K562 (cell line): ENCODE results near the gene PTTG1IP. TPM values are rescaled to one million over a fixed set of nuclear protein-coding genes. Genes with fewer than 3 reads are reported as not detected.
A peak's percentile ranks its signal among the peaks of the same experiment; 100 is the strongest.

Source experiments
- ARID3A ChIP-seq: IDR thresholded peaks from 2 replicates; pipeline ENCODE4 v1.6.1; 2012; ENCODE audit warnings: low read depth, low read length, improper control_type of control experiment, borderline replicate concordance
- L3MBTL2 ChIP-seq: fragments of 450-650 bp; IDR thresholded peaks from 2 replicates; pipeline ENCODE4 v1.6.1; 2016; ENCODE audit warnings: mild to moderate bottlenecking, moderate library complexity
- ZBTB11 ChIP-seq, 3 experiments: fragments of 200-800 bp in 1 of 3; fragments of 250-450 bp in 1 of 3; fragments of 450-650 bp in 1 of 3; sonication (Bioruptor Pico) in 1 of 3; sonication (Bioruptor generic) in 1 of 3; formaldehyde crosslinking in 1 of 3; IDR thresholded peaks; 2 replicates each; pipeline versions ENCODE4 v1.6.1 to v1.8.0; 2016 to 2022; ENCODE audit warnings: mild to moderate bottlenecking in 2 of 3, missing genetic modification characterization in 2 of 3, missing compliant biosample characterization in 1 of 3, moderate library complexity in 1 of 3
- ZNF124 ChIP-seq: sonication (generic); formaldehyde crosslinking; IDR thresholded peaks from 2 replicates; pipeline ENCODE4 v1.8.1; 2022; ENCODE audit warnings: missing genetic modification reagents
- polyA plus RNA-seq, 8 experiments: library from polyadenylated mRNA; depleted of rRNA in 4 of 8; stranded (reverse) in 5 of 8; unstranded in 3 of 8; fragments of >200 nt; fragmentation: Nextera tagmentation in 2 of 8; fragmentation: Illumina TruSeq in 1 of 8; extraction: Ambion mirVana in 2 of 8; extraction: Trizol in 1 of 8; gene quantifications; 2 replicates each; pipeline versions ENCODE4 v1.2.1 to v1.2.3, GENCODE V29; 2011 to 2014; ENCODE audit warnings: inconsistent platforms in 1 of 8, missing spikeins in 1 of 8
- total RNA-seq, 7 experiments: library from RNA; depleted of rRNA in 6 of 7; stranded (reverse); fragments of >200 nt in 6 of 7; fragmentation: Illumina TruSeq in 2 of 7; extraction: Trizol in 2 of 7; gene quantifications; 2 replicates each; pipeline versions ENCODE4 v1.2.1 to v1.2.3, GENCODE V29; 2011 to 2021; ENCODE audit warnings: low replicate concordance in 1 of 7
- TF ChIP-seq, protein P1 (sequence below): fragments of 250-450 bp; sonication (Bioruptor Pico); IDR thresholded peaks from 2 replicates; pipeline ENCODE4 v1.8.0; 2022; ENCODE audit warnings: moderate library complexity, mild to moderate bottlenecking, inconsistent platforms

Gene PTTG1IP
- total and polyA plus RNA-seq, 9 of the 15 experiments (the other 6 are each of a cell fraction or from before 2014, with no cell fraction given): 5.0 to 99.3 (median 82.4) TPM

DNA sequence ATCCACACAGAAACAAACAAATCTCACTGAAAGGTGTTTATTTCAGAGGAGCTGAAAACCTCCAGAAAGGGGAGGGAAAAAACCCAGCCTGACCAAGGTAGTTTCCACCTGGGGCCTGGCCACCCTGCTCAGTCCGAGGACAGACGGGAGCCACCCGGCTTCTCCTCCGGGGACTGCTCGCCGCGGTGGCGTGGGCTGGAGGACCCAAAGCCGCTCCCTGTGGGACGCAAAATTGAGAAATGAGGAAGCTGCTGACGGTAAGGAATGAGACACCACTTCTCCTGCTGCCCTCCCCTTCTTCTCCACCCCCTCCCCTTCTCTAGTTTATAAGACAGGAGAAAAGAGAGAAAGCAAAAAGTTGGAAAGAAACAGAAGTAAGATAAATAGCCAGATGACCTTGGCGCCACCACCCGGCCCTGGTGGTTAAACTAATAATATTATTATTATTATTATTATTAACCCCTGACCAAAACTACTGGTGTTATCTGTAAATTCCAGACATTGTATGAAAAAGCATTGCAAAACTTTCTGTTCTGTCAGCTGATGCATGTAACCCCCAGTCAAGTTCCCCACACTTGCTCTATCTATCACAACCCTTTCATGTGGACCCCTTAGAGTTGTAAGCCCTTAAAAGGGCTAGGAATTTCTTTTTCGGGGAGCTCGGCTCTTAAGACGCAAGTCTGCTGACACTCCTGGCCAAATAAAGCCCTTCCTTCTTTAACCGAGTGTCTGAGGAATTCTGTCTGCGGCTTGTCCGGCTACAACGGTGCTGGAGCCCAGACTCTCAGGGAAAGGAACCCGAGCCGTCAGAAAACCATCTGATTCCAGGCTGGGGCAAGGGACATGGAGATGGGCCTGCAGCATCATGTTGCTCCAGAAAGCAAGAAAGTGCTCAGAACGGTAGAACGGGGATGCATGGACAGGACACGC, 34.7 kb upstream of the PTTG1IP start (continued):
- TF ChIP-seq ZBTB11 (CRISPR knock-in tag; IDR thresholded peaks at IDR 0.05) (no peak), ARID3A (no peak), ZNF124 (CRISPR knock-in tag) (no peak), L3MBTL2 (0 out of 2 replicates have a peak, but pooled peaks have one; percentile 24)
- TF ChIP-seq, protein P1, sequence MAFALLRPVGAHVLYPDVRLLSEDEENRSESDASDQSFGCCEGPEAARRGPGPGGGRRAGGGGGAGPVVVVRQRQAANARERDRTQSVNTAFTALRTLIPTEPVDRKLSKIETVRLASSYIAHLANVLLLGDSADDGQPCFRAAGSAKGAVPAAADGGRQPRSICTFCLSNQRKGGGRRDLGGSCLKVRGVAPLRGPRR: no peak
